Body of pancreas (tissue), 4 donors: ENCODE data around the gene ADIPOR1.

Experiments
- POLR2A ChIP-seq, 3 donors: fragments of 450-650 bp; IDR thresholded peaks; one replicate each; pipeline ENCODE4 v1.6.1; 2016; ENCODE audit warnings: antibody characterized with exemption in 3 of 3, mild to moderate bottlenecking in 2 of 3
- TF ChIP-seq, protein P1 (sequence below), 7 experiments: fragments of 450-650 bp in 4 of 7; fragments of 200-600 bp in 3 of 7; sonication (generic) in 3 of 7; IDR thresholded peaks; one replicate each; pipeline ENCODE4 v1.5.1; 2016 to 2019; ENCODE audit warnings: antibody characterized with exemption in 7 of 7

DNA sequence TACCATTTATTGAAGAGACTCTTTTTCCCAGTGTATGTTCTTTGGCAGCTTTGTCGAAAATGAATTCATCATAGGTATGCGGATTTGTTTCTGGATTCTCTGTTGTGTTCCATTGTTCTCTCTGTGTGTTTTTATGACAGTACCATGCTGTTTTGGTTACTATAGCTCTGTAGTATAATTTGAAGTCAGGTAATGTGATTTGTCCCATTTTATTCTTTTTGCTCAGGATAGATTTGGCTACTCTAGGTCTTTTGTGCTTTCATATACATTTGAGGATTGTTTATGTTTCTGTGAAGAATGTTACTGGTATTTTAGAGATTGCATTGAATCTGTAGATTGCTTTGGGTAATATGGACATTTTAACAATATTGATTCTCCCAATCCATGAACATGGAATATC is 25.6 kb downstream of the ADIPOR1 start:
- TF ChIP-seq, protein P1, sequence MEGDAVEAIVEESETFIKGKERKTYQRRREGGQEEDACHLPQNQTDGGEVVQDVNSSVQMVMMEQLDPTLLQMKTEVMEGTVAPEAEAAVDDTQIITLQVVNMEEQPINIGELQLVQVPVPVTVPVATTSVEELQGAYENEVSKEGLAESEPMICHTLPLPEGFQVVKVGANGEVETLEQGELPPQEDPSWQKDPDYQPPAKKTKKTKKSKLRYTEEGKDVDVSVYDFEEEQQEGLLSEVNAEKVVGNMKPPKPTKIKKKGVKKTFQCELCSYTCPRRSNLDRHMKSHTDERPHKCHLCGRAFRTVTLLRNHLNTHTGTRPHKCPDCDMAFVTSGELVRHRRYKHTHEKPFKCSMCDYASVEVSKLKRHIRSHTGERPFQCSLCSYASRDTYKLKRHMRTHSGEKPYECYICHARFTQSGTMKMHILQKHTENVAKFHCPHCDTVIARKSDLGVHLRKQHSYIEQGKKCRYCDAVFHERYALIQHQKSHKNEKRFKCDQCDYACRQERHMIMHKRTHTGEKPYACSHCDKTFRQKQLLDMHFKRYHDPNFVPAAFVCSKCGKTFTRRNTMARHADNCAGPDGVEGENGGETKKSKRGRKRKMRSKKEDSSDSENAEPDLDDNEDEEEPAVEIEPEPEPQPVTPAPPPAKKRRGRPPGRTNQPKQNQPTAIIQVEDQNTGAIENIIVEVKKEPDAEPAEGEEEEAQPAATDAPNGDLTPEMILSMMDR (IDR thresholded peaks at IDR 0.05), result no peak
- TF ChIP-seq POLR2A (IDR thresholded peaks at IDR 0.05), result no peak
